ENCODE data around the gene PPP1R26. TPM values are rescaled to one million over a fixed set of nuclear protein-coding genes. Genes with fewer than 3 reads are reported as not detected.
"Not testable (repeated sequence)": the region's sequence is repeated elsewhere in the genome, so short reads cannot be mapped to it uniquely, and the experiment has no call there.

Gene PPP1R26
- total and polyA plus RNA-seq, 2 of the 13 experiments (the other 11 are each of a cell fraction or from before 2014, with no cell fraction given) = 8.6 to 11.6 TPM

DNA sequence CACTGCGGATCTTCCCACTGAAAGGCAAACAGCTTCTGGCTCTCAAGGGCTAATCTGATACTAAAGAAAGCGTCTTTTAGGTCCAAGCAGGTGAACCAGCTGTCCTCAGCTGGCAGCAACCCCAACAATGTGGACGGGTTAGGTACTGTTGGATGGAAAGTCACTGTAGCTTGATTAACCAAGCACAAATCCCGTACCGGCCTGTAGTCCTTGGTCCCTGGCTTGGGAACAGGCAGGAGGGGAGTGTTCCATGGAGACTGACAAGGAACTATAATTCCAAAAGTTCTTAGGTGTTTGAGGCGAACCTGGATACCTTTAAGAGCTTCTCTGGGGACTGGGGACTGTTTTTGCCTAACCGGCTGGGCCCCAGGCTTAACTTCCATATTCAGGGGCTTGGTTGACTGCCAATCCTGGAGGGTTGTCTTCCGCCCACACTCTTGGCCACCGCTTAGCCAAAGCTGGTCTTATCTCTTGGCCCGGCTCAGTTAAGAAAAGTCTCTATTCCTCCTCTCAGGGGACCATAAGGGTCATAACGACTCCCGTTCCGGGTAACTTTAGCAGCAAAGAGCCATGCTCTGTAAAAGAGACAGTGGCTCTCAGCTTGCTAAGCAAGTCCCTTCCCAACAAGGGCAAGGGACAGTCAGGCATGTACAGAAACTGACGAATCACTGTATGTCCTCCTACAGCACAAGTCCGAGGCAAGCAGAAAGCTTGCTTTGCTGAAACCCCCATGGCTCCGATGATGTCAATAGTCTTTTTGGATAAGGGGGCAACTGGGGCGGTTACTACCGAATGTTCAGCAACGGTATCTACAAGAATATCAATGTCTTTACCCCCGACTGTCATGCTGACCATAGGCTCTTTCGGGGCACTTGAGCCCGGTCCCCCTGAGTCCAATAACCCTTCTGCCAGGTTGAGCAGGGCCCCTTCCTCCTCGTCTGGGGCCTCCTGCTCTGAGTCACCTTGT, 38.2 kb upstream of the PPP1R26 start:
- H2AFZ ChIP-seq (ENCODE audit: low read length); H3K36me3 ChIP-seq (replicated peaks in 1 of 2; ENCODE audit: control insufficient read depth in 1 of 2, insufficient read depth in 2 of 2, low read length in 2 of 2); H3K4me2 ChIP-seq (ENCODE audit: low read depth, low read length); H3K79me2 ChIP-seq (ENCODE audit: insufficient read depth, low read length); H3K9ac ChIP-seq (ENCODE audit: insufficient read depth, low read depth, low read length); ATAC-seq; H3K4me3 ChIP-seq (replicated peaks in 1 of 3; ENCODE audit: insufficient read depth in 1 of 3, low read depth in 2 of 3, low read length in 3 of 3); BruUV-seq (replicated peaks); CTCF ChIA-PET (ENCODE audit: low intra/inter-chr PET ratio, low total read pairs); H3K4me1 ChIP-seq (ENCODE audit: insufficient read depth, low read length); DNase-seq (ENCODE audit: low spot score); H3K9me3 ChIP-seq (ENCODE audit: low read length); H3K27ac ChIP-seq (ENCODE audit: extremely low read length, insufficient read depth, low read length); intact Hi-C loops (cut with micrococcal nuclease; ENCODE audit: unreplicated experiment); FAIRE-seq; H4K20me1 ChIP-seq (ENCODE audit: insufficient read depth, low read length); in situ Hi-C loops (cut with HindIII; ENCODE audit: extremely low pct_ligation_motif_present, low pct_unique_long_range_greater_than_20kb); POLR2A ChIA-PET: not testable (repeated sequence)
- 15% methylated on average over 18 of the region's 23 CpGs for WGBS (ENCODE audit: low lambda C conversion rate)
- peaks cover 0 to 23% of the 10 kb centered on the region in 2 experiments; a peak in 1 of 5 replicates for H3K27me3 ChIP-seq (ENCODE audit: control insufficient read depth in 1 of 2, insufficient read depth in 2 of 2, low read length in 2 of 2)

DNA sequence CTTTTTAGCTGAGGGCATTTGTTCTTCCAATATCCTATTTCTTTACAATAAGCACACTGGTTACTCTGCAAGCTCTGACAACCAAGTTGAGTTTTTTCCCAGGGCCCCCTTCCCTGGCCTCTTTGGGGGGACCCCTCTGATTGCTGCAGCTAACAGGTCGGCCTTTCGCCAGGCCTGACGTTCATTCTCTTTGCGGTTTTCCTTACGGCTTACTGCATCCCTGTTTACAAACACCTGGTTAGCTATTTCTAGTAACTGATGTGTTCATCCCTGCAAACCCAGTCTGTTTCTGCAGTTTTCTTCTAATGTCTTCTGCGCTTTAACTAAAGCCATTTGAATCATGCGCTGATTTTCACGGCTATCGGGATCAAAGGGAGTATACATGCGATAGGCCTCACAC, 37.5 kb upstream of the PPP1R26 start:
- no peak for ATAC-seq
- TF ChIP-seq SIX4 (CRISPR knock-in tag; IDR thresholded peaks at IDR 0.05) (no peak), NFYB (CRISPR knock-in tag; IDR thresholded peaks at IDR 0.05) (no peak), FOXP1 (IDR thresholded peaks at IDR 0.05) (no peak), FOXP1 (CRISPR knock-in tag; IDR thresholded peaks at IDR 0.05) (no peak), ZNF225 (CRISPR knock-in tag; IDR thresholded peaks at IDR 0.05) (no peak), GABPB1 (CRISPR knock-in tag; IDR thresholded peaks at IDR 0.05) (no peak), TEAD3 (CRISPR knock-in tag; optimal IDR thresholded peaks at IDR 0.05; ENCODE audit: borderline replicate concordance) (no peak), MTA1 (CRISPR knock-in tag; IDR thresholded peaks at IDR 0.05; ENCODE audit: borderline replicate concordance) (no peak), KLF9 (CRISPR knock-in tag; IDR thresholded peaks at IDR 0.05; ENCODE audit: low read depth) (no peak), ZSCAN9 (CRISPR knock-in tag; IDR thresholded peaks at IDR 0.05; ENCODE audit: borderline replicate concordance) (no peak)
- TF ChIP-seq, protein P1, sequence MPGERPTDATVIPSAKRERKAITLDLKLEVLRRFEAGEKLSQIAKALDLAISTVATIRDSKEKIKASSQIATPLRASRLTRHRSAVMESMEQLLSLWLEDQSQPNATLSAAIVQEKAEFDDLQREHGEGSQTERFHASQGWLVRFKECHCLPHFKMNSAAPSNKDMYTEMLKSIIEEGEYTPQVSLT (CRISPR knock-in tag; IDR thresholded peaks at IDR 0.05; ENCODE audit: borderline replicate concordance, low read depth) = no peak
- TF ChIP-seq, protein P2, sequence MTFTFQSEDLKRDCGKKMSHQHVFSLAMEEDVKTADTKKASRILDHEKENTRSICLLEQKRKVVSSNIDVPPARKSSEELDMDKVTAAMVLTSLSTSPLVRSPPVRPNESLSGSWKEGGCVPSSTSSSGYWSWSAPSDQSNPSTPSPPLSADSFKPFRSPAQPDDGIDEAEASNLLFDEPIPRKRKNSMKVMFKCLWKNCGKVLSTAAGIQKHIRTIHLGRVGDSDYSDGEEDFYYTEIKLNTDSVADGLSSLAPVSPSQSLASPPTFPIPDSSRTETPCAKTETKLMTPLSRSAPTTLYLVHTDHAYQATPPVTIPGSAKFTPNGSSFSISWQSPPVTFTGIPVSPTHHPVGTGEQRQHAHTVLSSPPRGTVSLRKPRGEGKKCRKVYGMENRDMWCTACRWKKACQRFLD (CRISPR knock-in tag; IDR thresholded peaks at IDR 0.05; ENCODE audit: borderline replicate concordance) = no peak
- TF ChIP-seq, protein P3, sequence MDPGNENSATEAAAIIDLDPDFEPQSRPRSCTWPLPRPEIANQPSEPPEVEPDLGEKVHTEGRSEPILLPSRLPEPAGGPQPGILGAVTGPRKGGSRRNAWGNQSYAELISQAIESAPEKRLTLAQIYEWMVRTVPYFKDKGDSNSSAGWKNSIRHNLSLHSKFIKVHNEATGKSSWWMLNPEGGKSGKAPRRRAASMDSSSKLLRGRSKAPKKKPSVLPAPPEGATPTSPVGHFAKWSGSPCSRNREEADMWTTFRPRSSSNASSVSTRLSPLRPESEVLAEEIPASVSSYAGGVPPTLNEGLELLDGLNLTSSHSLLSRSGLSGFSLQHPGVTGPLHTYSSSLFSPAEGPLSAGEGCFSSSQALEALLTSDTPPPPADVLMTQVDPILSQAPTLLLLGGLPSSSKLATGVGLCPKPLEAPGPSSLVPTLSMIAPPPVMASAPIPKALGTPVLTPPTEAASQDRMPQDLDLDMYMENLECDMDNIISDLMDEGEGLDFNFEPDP (CRISPR knock-in tag; conservative IDR thresholded peaks at IDR 0.05) = no peak
- TF ChIP-seq, protein P4, sequence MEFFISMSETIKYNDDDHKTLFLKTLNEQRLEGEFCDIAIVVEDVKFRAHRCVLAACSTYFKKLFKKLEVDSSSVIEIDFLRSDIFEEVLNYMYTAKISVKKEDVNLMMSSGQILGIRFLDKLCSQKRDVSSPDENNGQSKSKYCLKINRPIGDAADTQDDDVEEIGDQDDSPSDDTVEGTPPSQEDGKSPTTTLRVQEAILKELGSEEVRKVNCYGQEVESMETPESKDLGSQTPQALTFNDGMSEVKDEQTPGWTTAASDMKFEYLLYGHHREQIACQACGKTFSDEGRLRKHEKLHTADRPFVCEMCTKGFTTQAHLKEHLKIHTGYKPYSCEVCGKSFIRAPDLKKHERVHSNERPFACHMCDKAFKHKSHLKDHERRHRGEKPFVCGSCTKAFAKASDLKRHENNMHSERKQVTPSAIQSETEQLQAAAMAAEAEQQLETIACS (CRISPR knock-in tag; IDR thresholded peaks at IDR 0.05) = no peak

More for the DNA sequence above, 37.5 kb upstream of the PPP1R26 start:
- Histone ChIP-seq H4K20me1 (ENCODE audit: insufficient read depth, low read length) (no peaks in the 10 kb centered on the region), H3K4me3 (replicated peaks in 1 of 3; ENCODE audit: insufficient read depth in 1 of 3, low read depth in 2 of 3, low read length in 3 of 3) (no peak overlapping the region), H3K9me3 (ENCODE audit: low read length) (no peaks in the 10 kb centered on the region), H3K4me1 (ENCODE audit: insufficient read depth, low read length) (no peaks in the 10 kb centered on the region), H3K79me2 (ENCODE audit: insufficient read depth, low read length) (no peaks in the 10 kb centered on the region), H3K27ac (ENCODE audit: extremely low read length, insufficient read depth, low read length) (no peak overlapping the region), H3K36me3 (replicated peaks in 1 of 2; ENCODE audit: control insufficient read depth in 1 of 2, insufficient read depth in 2 of 2, low read length in 2 of 2) (no peaks in the 10 kb centered on the region), H3K27me3 (ENCODE audit: control insufficient read depth in 1 of 2, insufficient read depth in 2 of 2, low read length in 2 of 2) (peaks cover 0 to 23% of the 10 kb centered on the region in 2 experiments; a peak in 1 of 5 replicates), H2AFZ (ENCODE audit: low read length) (no peak overlapping the region), H3K9ac (ENCODE audit: insufficient read depth, low read depth, low read length) (no peak overlapping the region), H3K4me2 (ENCODE audit: low read depth, low read length) (no peak overlapping the region)
- DNase-seq (ENCODE audit: low spot score) (no peak), FAIRE-seq (no peak)
- intact Hi-C loops (cut with micrococcal nuclease; ENCODE audit: unreplicated experiment) = no loop called here
- ChIA-PET CTCF (ENCODE audit: low intra/inter-chr PET ratio, low total read pairs) (no interaction called here), POLR2A (no interaction called here)
- in situ Hi-C loops (cut with HindIII; ENCODE audit: extremely low pct_ligation_motif_present, low pct_unique_long_range_greater_than_20kb) = no loop called here
- WGBS (ENCODE audit: low lambda C conversion rate) = 52% methylated on average over 10 of the region's 10 CpGs
- BruUV-seq (replicated peaks) = no TSS peak

Data from HepG2 (cell line).